GM12892 (cell line): ENCODE data around the gene SFI1.

Experiments used
- POLR2A ChIP-seq: IDR thresholded peaks from 2 replicates; pipeline ENCODE4 v1.6.1; 2011; ENCODE audit warnings: low read depth, low read length, control low read depth
- POLR2AphosphoS5 ChIP-seq: IDR thresholded peaks from 2 replicates; pipeline ENCODE4 v1.6.1; 2011; ENCODE audit warnings: low read depth, low read length, control low read depth

- TF ChIP-seq POLR2AphosphoS5 (no peak), POLR2A (no peak)
These were observed 49.0 kb upstream of the SFI1 start for GRCh38 chr22:31447337-31447736.
